HG02759 (cell line): ENCODE results near the gene BLTP3A.
"Not testable (repeated sequence)": the region's sequence is repeated elsewhere in the genome, so short reads cannot be mapped to it uniquely, and the experiment has no call there.

Experiments used
- ATAC-seq: cut with Tn5 transposase; IDR thresholded peaks from one replicate; pipeline ENCODE4 v1.9.1; 2021; ENCODE audit warnings: mild to moderate bottlenecking, moderate library complexity; ENCODE audit not compliant: unreplicated experiment

BLTP3A gene

DNA sequence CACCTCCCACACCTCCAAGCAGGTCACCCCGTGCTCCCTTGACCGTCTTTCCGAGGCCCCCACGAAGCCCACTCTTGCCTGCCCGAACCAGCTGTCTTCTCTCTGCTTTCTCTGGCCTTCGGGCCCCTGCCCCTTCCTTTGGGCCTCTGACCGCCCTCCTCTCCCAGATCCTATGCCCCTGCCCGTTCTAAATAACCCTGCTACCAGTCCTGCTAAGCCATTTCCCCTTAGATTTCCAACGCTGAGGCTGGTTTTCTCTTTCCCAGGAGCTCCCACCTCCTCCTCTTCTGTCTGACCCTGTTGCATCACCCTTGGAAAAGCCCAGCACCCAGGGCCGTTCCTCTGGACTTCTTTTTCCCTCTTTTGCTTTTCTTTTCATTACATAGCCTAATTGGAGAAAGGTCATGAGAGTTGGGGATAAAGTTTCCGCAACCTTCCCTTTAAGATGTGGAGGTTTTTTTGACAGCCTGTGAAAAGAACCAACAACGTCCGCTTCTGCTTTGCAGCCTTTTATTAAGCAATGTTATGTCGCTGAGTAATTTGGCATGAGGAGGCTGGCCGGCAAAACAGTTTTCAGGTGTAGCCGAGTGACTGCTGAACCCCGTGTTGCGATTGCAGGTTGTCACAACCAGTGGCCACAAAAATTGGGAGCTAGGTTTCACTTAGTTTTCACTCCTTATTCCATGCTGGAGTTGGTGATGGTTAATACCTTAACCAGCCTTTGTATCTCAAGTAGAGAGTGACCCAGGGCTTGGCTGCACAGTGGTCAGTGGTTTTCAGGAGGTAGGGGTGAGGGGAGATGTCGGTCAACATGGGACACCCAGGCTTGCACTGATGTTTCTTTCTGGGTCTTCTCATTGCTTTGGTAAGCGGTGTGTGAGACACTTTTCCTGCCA lies 970 bp downstream of the BLTP3A start:
- ATAC-seq = no peak

GRCh38 chr6:34793877-34794276 lies 2.0 kb downstream of the BLTP3A start:
- no peak for ATAC-seq

- ATAC-seq = no peak
Observed at GRCh38 chr6:34795836-34796425, 4.0 kb downstream of the BLTP3A start.

DNA sequence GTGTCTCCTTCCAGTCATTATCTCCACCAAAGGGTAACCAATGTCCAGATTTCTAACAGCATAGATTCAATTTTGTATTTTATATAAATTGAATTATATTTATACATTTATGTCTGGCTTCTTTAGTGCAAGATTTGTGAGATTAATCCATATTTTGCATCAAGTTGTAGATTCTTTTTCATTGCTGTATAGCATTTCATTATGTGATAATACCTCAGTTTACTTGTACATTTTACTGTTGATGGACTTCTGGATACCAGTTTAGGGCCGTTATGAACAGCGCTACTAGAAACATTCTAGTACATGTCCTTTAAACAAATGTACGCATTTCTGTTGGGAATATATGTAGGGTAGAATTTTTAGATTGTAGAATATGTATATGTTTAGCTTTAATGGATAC lies 6.2 kb downstream of the BLTP3A start:
- no peak for ATAC-seq

GRCh38 chr6:34799547-34799946 lies 7.7 kb downstream of the BLTP3A start:
- no peak for ATAC-seq

- ATAC-seq = no peak
Observed at GRCh38 chr6:34804543-34804942, 12.7 kb downstream of the BLTP3A start.

- ATAC-seq = not testable (repeated sequence)
Observed at GRCh38 chr6:34805074-34805473, 13.2 kb downstream of the BLTP3A start.

DNA sequence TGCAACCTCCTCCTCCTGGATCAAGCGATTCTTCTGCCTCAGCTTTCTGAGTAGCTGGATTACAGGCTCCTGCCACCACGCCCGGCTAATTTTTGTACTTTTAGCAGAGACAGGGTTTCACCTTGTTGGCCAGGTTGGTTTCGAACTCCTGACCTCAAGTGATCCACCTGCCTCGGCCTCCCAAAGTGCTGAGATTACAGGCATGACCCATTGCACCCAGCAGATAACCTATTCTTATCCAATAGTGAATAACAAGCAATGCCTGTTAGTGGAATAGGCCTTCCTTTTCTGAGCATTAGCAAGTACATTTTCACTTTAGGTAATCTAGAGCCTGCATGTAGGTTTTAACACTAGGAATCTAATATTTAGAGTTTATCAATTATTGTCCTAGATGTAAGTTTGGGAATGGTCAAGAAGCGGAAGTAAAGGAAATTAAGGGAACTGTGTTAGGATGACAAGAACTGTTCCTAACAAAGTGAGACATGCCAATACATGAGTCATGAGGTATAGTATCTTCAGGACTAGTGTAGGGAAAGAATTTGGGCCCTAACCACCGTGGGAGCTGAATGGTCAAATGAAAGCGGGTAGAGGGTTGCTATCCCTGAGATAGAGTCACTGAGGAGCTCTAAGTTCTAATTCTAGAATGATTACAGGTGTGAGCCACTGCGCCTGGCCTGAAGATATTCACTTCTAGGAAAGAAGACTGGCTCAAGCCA lies 15.0 kb downstream of the BLTP3A start:
- no peak for ATAC-seq

DNA sequence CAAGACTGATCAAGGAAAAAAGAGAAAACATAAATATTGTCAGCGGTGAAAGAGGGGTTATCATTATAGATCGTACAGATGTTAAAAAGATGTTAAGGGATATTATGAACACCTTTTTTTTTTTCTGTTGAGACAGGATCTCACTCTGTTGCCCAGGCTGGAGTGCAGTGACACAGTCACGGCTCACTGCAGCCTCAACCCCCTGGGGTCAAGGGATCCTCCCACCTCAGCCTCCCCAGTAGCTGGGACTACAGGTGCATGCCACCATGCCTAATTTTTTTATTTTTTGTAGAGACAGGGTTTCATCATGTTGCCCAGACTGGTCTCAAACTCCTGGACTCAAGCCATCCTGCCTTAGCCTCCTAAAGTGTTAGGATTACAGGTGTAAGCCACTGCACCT lies 16.6 kb downstream of the BLTP3A start:
- not testable (repeated sequence) for ATAC-seq

GRCh38 chr6:34809419-34809818 lies 17.5 kb downstream of the BLTP3A start:
- ATAC-seq = not testable (repeated sequence)

GRCh38 chr6:34810017-34810882 lies 18.4 kb downstream of the BLTP3A start:
- no peak for ATAC-seq

GRCh38 chr6:34810936-34811632 lies 19.2 kb downstream of the BLTP3A start:
- ATAC-seq = peak; percentile 93

GRCh38 chr6:34813028-34813713 lies 21.3 kb downstream of the BLTP3A start:
- ATAC-seq = no peak

GRCh38 chr6:34816635-34817301 lies 24.9 kb downstream of the BLTP3A start:
- no peak for ATAC-seq

- no peak for ATAC-seq
Observed at GRCh38 chr6:34817446-34817845, 25.6 kb downstream of the BLTP3A start.

GRCh38 chr6:34818872-34819570 lies 27.1 kb downstream of the BLTP3A start:
- ATAC-seq = not testable (repeated sequence)

DNA sequence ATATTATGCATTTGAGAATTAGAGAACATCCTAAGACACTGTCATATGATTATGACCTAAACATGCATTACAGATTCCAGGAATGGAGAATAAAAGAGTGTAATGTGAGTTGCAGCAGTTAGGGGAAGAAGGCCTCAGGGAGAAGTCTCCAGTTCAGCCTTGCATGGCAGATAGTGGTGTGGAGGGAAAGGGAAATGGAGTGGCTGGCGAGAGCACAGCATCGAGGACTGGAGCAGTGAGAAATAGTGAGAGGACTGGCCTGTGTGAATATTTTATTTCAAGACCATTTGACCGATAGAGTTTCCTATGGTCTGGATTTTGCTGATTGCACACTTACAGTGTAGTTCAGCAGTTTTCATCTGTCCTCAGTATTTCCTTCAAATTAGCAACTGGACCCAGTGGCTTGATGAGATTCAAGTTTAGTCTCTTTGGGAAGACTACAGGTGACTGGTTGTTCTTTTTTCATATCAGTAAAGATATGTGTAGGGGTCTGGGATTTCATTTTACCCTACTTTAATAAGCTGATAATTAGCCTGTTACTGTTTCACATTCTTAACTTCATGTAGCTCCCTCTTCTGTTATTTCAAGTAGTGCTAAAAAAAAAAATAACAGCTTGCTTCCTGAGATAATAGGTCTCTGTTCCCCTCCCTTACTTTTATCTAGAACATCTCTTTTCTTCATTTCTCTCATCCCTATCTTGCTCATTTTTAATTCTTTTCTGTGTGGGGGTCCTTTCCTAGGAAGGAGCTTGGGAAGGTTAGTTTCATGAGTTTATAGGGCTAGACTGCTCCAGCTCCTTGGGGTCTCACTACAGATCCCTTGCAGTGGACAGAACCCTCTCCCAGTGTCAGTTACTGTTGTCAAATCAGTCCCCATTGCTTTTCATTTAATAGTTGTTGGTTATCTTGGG lies 27.9 kb downstream of the BLTP3A start:
- ATAC-seq = no peak
